ENCODE results near the gene CLCF1.

The CLCF1 gene

DNA sequence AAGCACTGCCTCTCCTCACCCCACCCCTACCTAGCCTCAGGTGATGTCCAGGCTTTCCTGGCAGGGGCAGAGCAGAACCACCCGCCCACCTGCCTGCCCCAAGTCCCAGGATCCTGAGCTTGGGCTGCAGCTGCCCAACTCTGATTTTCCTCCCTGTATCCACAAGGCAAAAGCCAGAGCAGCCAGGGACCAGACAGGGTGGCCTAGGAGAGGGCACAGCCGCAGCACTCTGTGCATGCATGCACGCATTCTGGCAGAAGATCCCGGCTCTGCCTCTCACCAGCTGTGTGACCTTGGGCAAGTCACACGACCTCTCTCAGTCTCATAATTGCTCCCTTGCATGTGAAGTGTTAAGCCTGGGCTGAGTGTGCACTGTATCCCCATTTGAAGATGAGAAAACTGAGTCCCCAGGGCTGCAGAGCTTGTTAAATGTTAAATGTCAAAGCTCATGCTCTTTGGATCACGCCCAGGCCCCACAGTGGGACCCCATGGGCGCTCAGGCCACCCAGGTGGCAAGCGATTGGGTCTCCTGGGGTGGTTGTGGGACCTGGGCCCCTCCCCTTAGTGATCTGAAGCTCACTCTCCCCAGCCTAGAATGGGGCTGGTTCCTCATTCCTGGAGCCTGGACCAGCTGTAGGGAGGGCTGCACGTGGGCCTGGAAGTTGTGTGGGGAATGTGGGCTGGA, 39.2 kb upstream of the CLCF1 start:
- no peak for DNase-seq
- Mint-ChIP-seq H3K27ac (peak overlapping the region; percentile 71), H3K4me1 (ENCODE audit: low read depth) (peaks cover 77% of the 10 kb centered on the region), H3K27me3 (no peaks in the 10 kb centered on the region), H3K4me3 (no peak overlapping the region), H3K36me3 (ENCODE audit: low read depth) (peaks cover 25% of the 10 kb centered on the region), H3K9me3 (no peaks in the 10 kb centered on the region)

DNA sequence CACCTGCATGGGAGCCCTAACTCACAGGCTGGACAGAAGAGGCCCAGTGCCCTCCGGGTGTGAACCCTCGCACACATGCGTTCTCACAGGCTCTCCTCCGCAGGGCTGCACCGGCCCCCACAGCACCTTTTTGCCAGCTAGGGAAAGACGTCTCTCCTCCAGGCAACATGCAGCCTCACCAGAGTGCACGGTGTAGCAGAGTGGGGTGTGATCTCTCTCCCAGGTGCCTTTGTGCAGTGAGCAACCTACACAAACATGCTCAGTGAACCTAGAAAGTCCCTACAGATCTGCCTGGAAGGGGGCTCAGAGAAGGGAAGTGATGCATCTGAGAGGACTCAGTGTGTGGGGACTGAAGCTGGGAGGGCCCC, 38.4 kb upstream of the CLCF1 start:
- H3K4me3 Mint-ChIP-seq = no peak overlapping the region
- H3K27ac Mint-ChIP-seq = peak overlapping the region; percentile 61
- H3K36me3 Mint-ChIP-seq (ENCODE audit: low read depth) = peaks cover 32% of the 10 kb centered on the region
- peaks cover 78% of the 10 kb centered on the region for H3K4me1 Mint-ChIP-seq (ENCODE audit: low read depth)
- peak; percentile 48 for DNase-seq
- H3K9me3 Mint-ChIP-seq = no peaks in the 10 kb centered on the region
- no peaks in the 10 kb centered on the region for H3K27me3 Mint-ChIP-seq

DNA sequence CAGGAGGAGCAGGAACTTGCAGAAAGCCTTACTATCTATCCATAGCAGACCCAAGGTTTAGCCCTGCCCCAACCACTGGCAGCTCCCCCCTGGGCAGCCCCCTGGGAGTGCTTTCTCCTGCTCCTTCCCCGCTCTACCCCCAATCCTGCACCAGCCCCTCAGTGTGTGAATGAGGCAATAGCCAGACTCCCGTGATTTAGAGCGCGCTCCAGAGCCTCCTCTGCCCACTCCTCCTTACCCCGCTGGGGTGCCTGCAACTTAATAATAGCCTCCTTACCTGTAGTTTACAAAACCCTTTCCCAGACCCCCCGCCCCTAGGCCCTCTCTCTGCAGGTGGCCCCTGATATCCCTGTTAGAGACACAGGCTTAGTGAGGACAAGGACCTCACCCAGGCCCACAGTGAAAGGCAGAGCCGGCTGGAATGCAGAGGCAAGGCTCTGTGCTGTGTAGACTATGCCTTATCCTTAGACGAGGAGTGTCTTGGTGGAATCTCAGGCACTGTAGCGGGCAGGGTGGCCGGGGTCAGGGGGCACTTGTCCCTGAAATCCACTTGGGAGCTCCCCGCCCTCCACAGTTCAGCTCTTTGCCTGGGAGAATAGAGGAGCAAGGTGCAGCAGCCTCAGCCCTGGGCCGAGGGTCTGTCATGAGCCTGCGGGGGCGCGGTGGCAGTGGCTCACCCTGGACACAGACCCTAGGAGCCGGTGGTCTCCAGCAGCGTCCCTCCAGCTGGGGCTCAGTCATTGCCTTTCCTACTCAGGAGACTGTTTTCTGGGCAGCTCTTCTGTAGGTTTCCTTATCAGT, 37.8 kb upstream of the CLCF1 start:
- Mint-ChIP-seq H3K27ac (peak overlapping the region; percentile 96), H3K4me3 (no peak overlapping the region), H3K36me3 (ENCODE audit: low read depth) (peaks cover 38% of the 10 kb centered on the region), H3K27me3 (no peaks in the 10 kb centered on the region), H3K4me1 (ENCODE audit: low read depth) (peaks cover 78% of the 10 kb centered on the region), H3K9me3 (no peaks in the 10 kb centered on the region)
- peak; percentile 38 for DNase-seq

DNA sequence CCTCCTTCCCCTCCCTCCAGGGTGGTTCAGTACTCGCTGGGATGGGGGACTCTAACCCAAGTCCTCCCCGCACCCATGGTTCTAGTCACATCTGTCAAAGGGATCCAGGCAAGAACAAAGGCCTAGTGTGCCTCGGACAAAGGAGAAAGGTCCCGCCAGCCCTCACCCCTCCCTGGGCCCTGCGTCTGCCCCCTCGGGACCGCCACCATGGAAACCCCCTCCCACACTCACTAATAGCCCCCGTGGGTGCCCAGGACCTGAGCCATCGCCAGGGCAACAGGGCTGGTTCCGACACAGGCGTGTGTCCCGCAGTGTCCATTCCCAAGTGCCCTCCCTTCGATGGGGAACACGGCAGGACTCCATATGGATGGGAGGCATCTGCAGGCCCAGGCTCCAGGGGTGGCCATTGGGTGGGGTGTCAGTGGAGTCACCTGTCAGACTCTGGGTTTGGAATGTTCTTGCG, 37.0 kb upstream of the CLCF1 start:
- peaks cover 46% of the 10 kb centered on the region for H3K36me3 Mint-ChIP-seq (ENCODE audit: low read depth)
- H3K9me3 Mint-ChIP-seq = no peaks in the 10 kb centered on the region
- no peaks in the 10 kb centered on the region for H3K27me3 Mint-ChIP-seq
- peak overlapping the region; percentile 96 for H3K27ac Mint-ChIP-seq
- H3K4me1 Mint-ChIP-seq (ENCODE audit: low read depth) = peaks cover 80% of the 10 kb centered on the region
- peak; percentile 43 for DNase-seq
- H3K4me3 Mint-ChIP-seq = peak overlapping the region; percentile 89

DNA sequence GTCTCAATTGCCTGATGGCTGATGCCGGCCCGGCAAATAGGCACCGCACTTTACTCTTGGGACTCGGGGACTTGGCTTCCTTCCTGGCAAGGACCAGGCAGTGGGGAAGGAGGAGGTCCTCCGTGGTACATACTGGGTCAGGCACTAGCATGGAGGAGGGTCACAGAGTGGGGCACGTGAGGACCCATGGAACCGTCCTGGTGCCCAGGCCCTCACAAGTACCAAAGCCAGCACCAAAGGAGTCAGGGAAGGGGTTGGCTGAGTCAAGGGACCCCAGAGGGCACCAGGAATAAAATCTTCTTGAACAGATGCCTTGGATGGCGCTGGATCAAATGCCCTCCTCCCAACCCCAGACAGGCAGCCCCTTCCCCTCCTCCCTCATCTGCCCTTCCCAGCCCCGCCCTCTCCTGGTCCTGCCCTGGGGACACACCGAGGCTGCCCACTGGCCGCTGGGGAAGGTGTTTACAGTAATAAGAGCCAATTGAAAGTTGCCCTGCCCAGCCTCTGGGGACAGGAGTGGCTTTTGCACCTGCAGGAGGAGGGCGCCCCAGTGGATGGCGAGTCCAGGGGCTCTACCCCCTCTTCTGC, 36.5 kb upstream of the CLCF1 start:
- Mint-ChIP-seq H3K27me3 (no peaks in the 10 kb centered on the region), H3K9me3 (no peaks in the 10 kb centered on the region), H3K4me1 (ENCODE audit: low read depth) (peaks cover 82% of the 10 kb centered on the region), H3K27ac (peak overlapping the region; percentile 96), H3K4me3 (peak overlapping the region; percentile 89), H3K36me3 (ENCODE audit: low read depth) (peaks cover 51% of the 10 kb centered on the region)
- no peak for DNase-seq

DNA sequence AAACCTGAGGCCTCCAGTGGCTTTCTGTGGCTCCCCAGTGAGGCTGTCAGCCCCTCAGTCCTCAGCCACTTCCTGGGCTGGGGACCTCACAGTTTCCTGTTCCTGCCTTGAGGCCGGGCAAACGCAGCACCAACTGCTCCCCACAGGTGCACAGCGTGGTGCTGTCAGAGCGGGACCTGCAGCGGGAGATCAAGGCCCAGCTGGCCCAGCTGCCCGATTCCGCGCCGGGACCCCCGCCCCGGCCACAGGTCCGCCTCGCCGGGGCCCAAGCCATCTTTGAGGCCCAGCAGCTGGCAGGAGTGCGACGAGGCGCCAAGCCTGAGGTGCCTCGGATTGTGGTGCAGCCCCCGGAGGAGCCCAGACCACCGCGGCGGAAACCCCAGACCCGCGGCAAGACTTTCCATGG, 35.9 kb upstream of the CLCF1 start:
- peaks cover 57% of the 10 kb centered on the region for H3K36me3 Mint-ChIP-seq (ENCODE audit: low read depth)
- H3K27me3 Mint-ChIP-seq = no peaks in the 10 kb centered on the region
- H3K9me3 Mint-ChIP-seq = no peaks in the 10 kb centered on the region
- peak overlapping the region; percentile 89 for H3K4me3 Mint-ChIP-seq
- H3K27ac Mint-ChIP-seq = peak overlapping the region; percentile 96
- peaks cover 86% of the 10 kb centered on the region for H3K4me1 Mint-ChIP-seq (ENCODE audit: low read depth)
- peak; percentile 80 for DNase-seq

DNA sequence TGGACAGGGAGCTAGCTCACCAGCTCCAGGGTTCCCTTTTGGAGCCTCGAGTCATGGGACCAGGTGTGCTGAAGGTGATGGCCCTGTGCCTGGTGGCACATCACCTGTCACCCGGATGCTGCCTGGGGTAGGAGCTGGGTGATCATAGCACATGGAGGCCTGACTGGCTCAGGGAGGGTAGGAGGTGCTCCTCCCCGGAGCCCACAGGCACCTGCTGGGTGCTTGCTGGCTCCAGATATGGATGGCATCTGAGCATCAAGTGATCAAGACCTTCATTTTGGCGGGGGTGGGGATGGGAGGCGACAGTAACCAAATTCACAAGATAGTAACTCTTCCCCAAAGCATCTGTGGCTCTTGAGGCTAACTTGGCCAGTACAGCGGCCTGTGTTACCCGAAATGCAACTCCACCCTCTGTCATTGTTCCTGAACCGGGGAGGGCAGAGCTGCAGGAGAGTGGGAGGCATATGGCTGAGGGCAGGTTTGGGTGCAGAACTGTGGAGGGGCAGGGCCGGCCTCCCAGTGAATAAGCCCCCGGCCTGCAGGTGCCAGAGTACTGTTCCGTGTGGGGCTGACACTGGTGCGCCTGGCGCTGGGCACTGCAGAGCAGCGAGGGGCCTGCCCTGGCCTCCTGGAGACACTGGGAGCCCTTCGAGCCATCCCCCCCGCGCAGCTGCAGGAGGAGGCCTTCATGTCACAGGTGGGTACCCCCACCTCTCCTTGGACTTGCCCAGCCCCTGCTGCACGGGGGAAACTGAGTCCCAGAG, 35.2 kb upstream of the CLCF1 start:
- H3K4me1 Mint-ChIP-seq (ENCODE audit: low read depth) = peaks cover 88% of the 10 kb centered on the region
- H3K27ac Mint-ChIP-seq = peak overlapping the region; percentile 94
- peak; percentile 63 for DNase-seq
- no peaks in the 10 kb centered on the region for H3K9me3 Mint-ChIP-seq
- no peaks in the 10 kb centered on the region for H3K27me3 Mint-ChIP-seq
- peaks cover 63% of the 10 kb centered on the region for H3K36me3 Mint-ChIP-seq (ENCODE audit: low read depth)
- peak overlapping the region; percentile 89 for H3K4me3 Mint-ChIP-seq

DNA sequence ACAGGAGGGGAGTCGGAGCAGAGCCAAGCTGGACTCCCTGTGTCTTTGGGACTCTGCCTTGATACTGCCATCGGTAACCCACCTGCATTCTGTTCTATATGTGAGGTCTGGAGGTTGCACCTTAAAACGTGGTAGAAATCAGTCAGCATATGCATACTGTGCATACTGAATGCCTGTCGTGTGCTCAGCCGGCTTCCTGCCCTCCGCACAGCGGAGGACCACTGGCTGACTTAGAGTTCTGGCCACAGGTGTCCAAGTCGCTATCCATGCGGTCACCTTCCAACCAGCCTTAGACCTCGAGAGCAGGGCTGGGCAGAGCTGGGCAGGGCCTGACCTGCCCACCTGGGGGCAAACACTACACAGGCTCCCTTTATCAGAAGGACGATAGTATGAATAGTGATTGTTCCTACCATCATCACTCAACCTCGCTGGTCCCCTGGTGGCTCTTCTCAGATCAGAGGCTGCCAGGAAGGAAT, 34.3 kb upstream of the CLCF1 start:
- H3K4me3 Mint-ChIP-seq = peak overlapping the region; percentile 89
- H3K27ac Mint-ChIP-seq = peak overlapping the region; percentile 94
- peaks cover 64% of the 10 kb centered on the region for H3K36me3 Mint-ChIP-seq (ENCODE audit: low read depth)
- H3K9me3 Mint-ChIP-seq = no peaks in the 10 kb centered on the region
- peaks cover 87% of the 10 kb centered on the region for H3K4me1 Mint-ChIP-seq (ENCODE audit: low read depth)
- peak; percentile 57 for DNase-seq
- no peaks in the 10 kb centered on the region for H3K27me3 Mint-ChIP-seq

DNA sequence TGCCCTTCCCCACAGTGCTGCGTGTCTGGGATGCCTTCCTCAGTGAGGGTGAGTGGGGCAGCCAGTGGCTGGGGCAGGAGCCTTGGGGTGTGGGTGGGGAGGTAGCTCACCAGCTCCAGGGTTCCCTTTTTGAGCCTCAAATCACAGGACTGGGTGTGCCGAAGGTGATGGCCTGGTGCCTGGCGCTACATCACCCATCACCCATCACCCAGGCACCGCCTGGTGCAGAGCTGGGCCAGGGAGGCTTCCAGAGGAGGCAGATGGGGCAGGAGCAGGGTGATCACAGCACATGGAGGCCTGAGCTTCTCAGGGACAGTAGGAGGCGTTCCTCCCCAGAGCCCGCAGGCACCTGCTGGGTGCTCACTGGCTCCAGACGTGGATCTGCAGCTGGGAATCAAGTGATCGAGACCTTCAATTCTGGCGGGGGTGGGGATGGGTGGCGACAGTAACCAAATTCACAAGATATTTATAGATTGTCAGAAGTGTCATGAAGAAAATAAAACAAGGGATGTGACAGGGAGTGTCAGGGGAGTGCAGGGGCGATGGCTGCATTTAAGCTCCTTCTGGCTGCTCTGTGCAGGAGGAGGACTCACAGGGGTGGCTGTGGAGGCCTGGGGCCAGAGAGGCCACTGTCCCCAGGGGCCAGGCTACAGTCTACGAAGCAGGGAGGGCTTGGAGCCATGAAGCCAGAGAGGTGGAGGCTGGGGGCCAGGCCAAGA, 33.7 kb upstream of the CLCF1 start:
- peak; percentile 68 for DNase-seq

DNA sequence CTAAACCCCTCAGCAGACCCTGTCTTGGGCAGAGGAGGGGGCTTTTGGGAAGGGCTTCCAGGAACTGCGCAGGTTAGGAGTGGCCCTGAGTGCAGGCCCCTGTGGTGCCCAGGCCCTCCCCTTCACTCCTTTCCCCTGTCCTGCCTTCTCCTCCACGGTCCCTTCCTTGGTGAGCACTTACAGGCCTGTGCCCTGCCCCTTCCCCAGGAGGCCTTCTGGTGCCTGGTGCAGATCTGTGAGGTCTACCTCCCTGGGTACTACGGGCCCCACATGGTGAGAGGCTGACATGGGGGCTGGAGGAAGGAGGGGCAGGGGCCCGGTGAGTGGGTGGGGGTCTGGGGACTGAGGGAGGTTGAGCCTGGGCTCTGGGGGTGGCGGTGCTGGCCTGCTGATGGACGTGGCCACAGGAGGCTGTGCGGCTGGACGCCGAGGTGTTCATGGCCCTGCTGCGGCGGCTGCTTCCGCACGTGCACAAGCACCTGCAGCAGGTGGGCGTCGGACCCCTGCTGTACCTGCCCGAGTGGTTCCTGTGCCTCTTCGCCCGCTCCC, 33.1 kb upstream of the CLCF1 start:
- H3K36me3 Mint-ChIP-seq (ENCODE audit: low read depth) = peaks cover 64% of the 10 kb centered on the region
- peak overlapping the region; percentile 89 for H3K4me3 Mint-ChIP-seq
- no peaks in the 10 kb centered on the region for H3K27me3 Mint-ChIP-seq
- peaks cover 82% of the 10 kb centered on the region for H3K4me1 Mint-ChIP-seq (ENCODE audit: low read depth)
- DNase-seq = peak; percentile 62
- H3K9me3 Mint-ChIP-seq = no peaks in the 10 kb centered on the region
- H3K27ac Mint-ChIP-seq = peak overlapping the region; percentile 94

More for the DNA sequence above, 33.7 kb upstream of the CLCF1 start:
- peak overlapping the region; percentile 89 for H3K4me3 Mint-ChIP-seq
- peak overlapping the region; percentile 94 for H3K27ac Mint-ChIP-seq
- H3K27me3 Mint-ChIP-seq = no peaks in the 10 kb centered on the region
- no peaks in the 10 kb centered on the region for H3K9me3 Mint-ChIP-seq
- H3K36me3 Mint-ChIP-seq (ENCODE audit: low read depth) = peaks cover 64% of the 10 kb centered on the region
- peaks cover 86% of the 10 kb centered on the region for H3K4me1 Mint-ChIP-seq (ENCODE audit: low read depth)

DNA sequence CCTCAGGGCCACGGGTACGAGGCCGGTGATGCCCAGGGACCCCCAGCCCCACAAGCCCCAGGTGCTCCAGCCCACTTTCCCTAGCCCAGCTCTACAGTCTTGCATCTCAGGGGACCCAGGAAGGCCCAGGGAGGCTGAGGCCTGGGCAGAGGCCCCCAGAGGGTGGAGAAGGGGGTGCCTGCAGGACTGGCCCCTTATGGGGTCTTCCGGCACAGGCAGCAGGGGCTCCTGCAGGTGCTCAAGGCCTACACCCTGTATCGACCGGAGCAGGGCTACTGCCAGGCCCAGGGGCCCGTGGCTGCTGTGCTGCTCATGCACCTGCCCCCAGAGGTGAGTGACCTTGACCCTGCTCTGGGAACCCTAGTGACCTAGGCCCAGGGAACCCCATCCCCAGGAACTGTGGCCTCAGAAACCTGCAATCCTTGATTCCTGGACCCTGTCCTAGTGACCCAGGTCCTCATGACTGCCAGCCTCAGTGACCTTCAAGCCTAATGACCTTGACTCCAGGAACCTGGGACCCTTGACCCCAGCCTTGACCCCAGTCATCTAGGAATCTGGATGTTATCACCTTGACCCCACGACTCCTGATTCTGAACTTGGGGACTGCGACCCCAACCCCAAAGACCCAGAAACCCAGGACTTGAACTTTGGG, 32.4 kb upstream of the CLCF1 start:
- Mint-ChIP-seq H3K27ac (peak overlapping the region; percentile 94), H3K4me1 (ENCODE audit: low read depth) (peaks cover 76% of the 10 kb centered on the region), H3K9me3 (no peaks in the 10 kb centered on the region), H3K27me3 (no peaks in the 10 kb centered on the region), H3K36me3 (ENCODE audit: low read depth) (peaks cover 67% of the 10 kb centered on the region), H3K4me3 (peak overlapping the region; percentile 89)
- DNase-seq = peak; percentile 52

DNA sequence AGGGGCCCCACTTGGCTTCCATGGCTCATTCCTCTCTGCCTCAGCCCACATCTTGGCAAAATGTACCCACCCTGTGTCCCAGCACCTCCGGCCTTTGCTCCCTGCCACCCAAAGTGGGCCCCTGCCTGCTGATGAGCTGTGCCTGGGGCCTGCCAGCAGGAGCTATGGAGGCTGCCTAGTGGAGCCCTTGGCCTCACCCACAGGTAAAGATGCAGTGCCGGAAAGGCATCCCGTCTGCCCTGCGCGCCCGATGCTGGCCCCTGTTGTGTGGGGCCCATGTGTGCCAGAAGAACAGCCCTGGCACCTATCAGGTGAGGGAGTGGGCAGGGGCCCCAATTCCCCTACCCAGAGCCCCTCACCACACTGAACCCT, 31.8 kb upstream of the CLCF1 start:
- DNase-seq = no peak
- Mint-ChIP-seq H3K27ac (peak overlapping the region; percentile 94), H3K36me3 (ENCODE audit: low read depth) (peaks cover 68% of the 10 kb centered on the region), H3K4me3 (peak overlapping the region; percentile 89), H3K9me3 (no peaks in the 10 kb centered on the region), H3K4me1 (ENCODE audit: low read depth) (peaks cover 75% of the 10 kb centered on the region), H3K27me3 (no peaks in the 10 kb centered on the region)

DNA sequence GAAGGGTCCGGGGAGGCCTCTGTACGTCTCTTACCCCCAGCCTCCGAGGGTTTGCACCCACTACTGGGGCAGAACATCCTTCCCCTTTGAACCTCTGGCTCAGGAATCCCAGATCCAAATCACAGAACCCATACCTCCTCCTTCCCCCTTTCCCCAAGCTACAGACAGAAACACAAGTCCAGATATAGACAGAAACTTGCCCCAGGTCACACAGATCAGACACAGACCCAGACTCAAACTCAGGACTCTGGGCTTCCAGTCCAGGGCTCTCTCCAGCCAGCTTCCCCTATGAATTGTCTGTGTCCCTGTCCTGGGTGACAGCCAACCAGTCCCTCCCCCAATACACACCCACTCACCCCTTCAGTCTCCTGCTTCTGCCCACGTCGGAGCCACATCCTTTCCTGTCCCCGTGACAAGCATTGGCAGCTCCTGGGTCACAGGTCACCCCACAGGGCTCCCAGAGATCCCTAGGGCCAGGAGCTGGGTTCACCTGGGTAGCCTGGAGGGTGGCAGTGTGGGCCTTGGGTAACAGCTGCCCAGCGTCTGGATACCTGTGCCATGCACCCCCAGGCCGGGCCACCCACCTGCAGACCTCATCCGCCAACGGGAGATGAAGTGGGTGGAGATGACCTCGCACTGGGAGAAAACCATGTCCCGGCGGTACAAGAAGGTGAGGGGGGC, 31.3 kb upstream of the CLCF1 start:
- peaks cover 73% of the 10 kb centered on the region for H3K4me1 Mint-ChIP-seq (ENCODE audit: low read depth)
- H3K27ac Mint-ChIP-seq = peak overlapping the region; percentile 94
- H3K4me3 Mint-ChIP-seq = peak overlapping the region; percentile 89
- H3K36me3 Mint-ChIP-seq (ENCODE audit: low read depth) = peaks cover 69% of the 10 kb centered on the region
- H3K27me3 Mint-ChIP-seq = no peaks in the 10 kb centered on the region
- DNase-seq = peak; percentile 69
- H3K9me3 Mint-ChIP-seq = no peaks in the 10 kb centered on the region
